Measurements from ENCODE around the gene CYP11A1. TPM values are rescaled to one million over a fixed set of nuclear protein-coding genes. Genes with fewer than 3 reads are reported as not detected.

CYP11A1 gene
- total and polyA plus RNA-seq, 8 donors = 2.5 to 10.2 (median 4.2) TPM; not detected in 4

DNA sequence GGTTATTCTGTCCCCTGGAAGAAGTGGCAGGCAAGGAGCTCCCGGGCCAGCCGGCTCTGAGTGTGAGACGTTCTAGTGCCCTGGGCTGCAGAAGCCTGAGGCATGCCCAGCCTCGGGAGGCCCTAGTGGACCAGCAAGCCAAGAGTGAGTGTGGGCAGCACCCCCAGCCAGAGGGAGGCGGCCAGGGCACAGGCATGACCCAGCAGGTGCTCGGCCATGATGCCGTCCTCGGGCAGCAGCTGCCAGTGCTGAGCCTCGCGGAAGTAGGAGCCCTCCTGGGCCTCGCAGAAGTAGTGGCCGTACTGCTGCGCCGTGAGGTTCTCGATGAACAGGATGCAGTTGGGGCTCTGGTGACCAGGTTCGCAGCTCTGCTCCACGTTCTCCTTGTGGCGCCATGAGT lies 43.1 kb upstream of the CYP11A1 start:
- Histone ChIP-seq H3K9me3 (no peaks in the 10 kb centered on the region), H3K4me3 (no peak overlapping the region), H3K36me3 (peaks cover under 1 to 46% (median 19%) of the 10 kb centered on the region in 4 donors), H3K4me1 (no peaks in the 10 kb centered on the region), H3K27ac (no peak overlapping the region), H3K27me3 (peaks cover 0 to 10% (median 0%) of the 10 kb centered on the region in 3 donors)
- TF ChIP-seq POLR2AphosphoS5 (IDR thresholded peaks at IDR 0.05) (no peak), EP300 (IDR thresholded peaks at IDR 0.05) (no peak), POLR2A (IDR thresholded peaks at IDR 0.05) (no peak)
- TF ChIP-seq, protein P1, sequence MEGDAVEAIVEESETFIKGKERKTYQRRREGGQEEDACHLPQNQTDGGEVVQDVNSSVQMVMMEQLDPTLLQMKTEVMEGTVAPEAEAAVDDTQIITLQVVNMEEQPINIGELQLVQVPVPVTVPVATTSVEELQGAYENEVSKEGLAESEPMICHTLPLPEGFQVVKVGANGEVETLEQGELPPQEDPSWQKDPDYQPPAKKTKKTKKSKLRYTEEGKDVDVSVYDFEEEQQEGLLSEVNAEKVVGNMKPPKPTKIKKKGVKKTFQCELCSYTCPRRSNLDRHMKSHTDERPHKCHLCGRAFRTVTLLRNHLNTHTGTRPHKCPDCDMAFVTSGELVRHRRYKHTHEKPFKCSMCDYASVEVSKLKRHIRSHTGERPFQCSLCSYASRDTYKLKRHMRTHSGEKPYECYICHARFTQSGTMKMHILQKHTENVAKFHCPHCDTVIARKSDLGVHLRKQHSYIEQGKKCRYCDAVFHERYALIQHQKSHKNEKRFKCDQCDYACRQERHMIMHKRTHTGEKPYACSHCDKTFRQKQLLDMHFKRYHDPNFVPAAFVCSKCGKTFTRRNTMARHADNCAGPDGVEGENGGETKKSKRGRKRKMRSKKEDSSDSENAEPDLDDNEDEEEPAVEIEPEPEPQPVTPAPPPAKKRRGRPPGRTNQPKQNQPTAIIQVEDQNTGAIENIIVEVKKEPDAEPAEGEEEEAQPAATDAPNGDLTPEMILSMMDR (IDR thresholded peaks at IDR 0.05) = no peak
- WGBS, 5 donors = 92 to 97% (median 94%) methylated on average over 11 to 18 of the region's 18 CpGs
- intact Hi-C loops (cut with DNase I; ENCODE audit: low total_unique reads) = no loop called here
- DNase-seq = no peak

DNA sequence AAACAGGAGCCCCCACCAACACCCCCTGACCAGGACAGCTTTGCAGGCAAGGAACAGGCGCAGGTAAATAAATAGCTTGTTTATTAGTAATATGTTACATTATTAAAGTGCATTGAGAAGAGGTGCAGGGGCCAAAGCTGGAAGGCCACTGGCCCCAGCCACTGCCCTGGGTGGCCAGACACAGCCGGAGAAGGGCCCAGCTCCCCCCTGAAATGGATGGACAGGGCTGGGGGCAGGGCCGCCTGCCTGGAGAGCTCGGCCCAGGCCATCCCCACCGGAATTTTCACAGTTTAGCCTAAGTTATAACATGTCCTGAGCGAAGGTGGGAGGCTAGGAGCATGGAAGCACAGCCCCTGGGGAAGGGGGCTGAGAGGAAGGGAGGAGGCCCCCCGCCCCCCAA lies 41.8 kb upstream of the CYP11A1 start:
- H3K27ac ChIP-seq = no peak overlapping the region
- H3K4me3 ChIP-seq = no peak overlapping the region
- no peaks in the 10 kb centered on the region for H3K9me3 ChIP-seq
- peaks cover 0 to 33% (median 14%) of the 10 kb centered on the region in 4 donors for H3K36me3 ChIP-seq
- H3K4me1 ChIP-seq = peaks cover 0 to under 1% (median 0%) of the 10 kb centered on the region in 4 donors
- no peak for DNase-seq
- intact Hi-C loops (cut with DNase I; ENCODE audit: low total_unique reads) = no loop called here
- TF ChIP-seq, protein P1 (IDR thresholded peaks at IDR 0.05) = no peak
- no peak for TF ChIP-seq POLR2A (IDR thresholded peaks at IDR 0.05)
- no peak for TF ChIP-seq POLR2AphosphoS5 (IDR thresholded peaks at IDR 0.05)
- no peak for TF ChIP-seq EP300 (IDR thresholded peaks at IDR 0.05)
- peaks cover 0 to 20% (median 0%) of the 10 kb centered on the region in 3 donors for H3K27me3 ChIP-seq
- WGBS, 5 donors = 76 to 88% (median 81%) methylated on average over 5 to 7 of the region's 7 CpGs

DNA sequence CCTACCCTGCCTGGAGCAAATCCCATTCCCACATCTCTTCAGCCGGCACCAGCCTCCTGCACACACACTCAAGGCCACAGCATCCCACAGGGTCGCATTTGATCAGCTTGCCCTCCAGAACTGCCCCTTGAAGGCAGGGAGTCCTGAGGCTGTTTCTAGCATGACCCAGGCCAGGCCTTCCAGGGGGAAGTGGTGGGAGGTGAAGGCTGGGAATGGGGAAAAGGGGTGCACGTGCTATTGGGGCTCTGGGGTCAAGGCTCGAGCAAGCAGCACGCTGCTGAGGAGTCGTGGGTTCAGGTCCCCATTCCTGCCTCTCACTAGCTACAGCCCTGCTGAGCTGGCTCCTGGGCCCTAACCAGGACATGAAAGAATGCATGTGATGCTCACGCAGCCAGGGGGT lies 41.4 kb upstream of the CYP11A1 start:
- DNase-seq = no peak
- intact Hi-C loops (cut with DNase I; ENCODE audit: low total_unique reads) = no loop called here
- H3K27ac ChIP-seq = no peak overlapping the region
- H3K4me3 ChIP-seq = no peak overlapping the region
- peaks cover 0 to 24% (median 0%) of the 10 kb centered on the region in 3 donors for H3K27me3 ChIP-seq
- WGBS, 5 donors = 77 to 89% (median 85%) methylated on average over 6 to 7 of the region's 7 CpGs
- peaks cover 0 to 32% (median 14%) of the 10 kb centered on the region in 4 donors for H3K36me3 ChIP-seq
- peaks cover 0 to 4% (median 0%) of the 10 kb centered on the region in 4 donors for H3K4me1 ChIP-seq
- no peaks in the 10 kb centered on the region for H3K9me3 ChIP-seq
- no peak for TF ChIP-seq POLR2A (IDR thresholded peaks at IDR 0.05)
- TF ChIP-seq EP300 (IDR thresholded peaks at IDR 0.05) = no peak
- TF ChIP-seq, protein P1 (IDR thresholded peaks at IDR 0.05) = no peak
- TF ChIP-seq POLR2AphosphoS5 (IDR thresholded peaks at IDR 0.05) = no peak

DNA sequence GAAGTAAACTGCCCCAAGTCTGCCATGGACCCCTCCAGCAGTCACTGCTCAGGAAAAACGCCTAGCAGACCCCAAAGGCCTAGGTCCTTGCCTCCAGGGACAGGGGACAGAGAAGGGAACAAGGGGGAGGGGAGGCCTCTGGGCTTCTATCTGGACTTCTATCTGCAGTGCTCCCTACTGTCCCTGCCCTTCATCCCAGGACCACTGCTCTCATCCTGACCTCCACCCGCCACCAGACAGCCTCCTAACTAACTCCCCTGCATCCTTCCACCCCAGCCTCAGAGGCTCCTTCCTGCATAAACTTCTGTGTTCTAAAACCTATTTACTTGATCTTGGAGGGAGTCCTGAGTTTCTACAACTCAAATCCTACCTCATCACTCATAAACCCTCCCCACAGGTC lies 40.9 kb upstream of the CYP11A1 start:
- TF ChIP-seq POLR2AphosphoS5 (IDR thresholded peaks at IDR 0.05) (no peak), EP300 (IDR thresholded peaks at IDR 0.05) (no peak), POLR2A (IDR thresholded peaks at IDR 0.05) (no peak)
- TF ChIP-seq, protein P1 (IDR thresholded peaks at IDR 0.05) = no peak
- DNase-seq = no peak
- Histone ChIP-seq H3K36me3 (peaks cover 0 to 27% (median 13%) of the 10 kb centered on the region in 4 donors), H3K27ac (no peak overlapping the region), H3K4me1 (peaks cover 0 to 9% (median 1%) of the 10 kb centered on the region in 4 donors), H3K27me3 (peaks cover 0 to 28% (median 0%) of the 10 kb centered on the region in 3 donors), H3K4me3 (no peak overlapping the region), H3K9me3 (no peaks in the 10 kb centered on the region)
- intact Hi-C loops (cut with DNase I; ENCODE audit: low total_unique reads) = no loop called here
- 76 to 92% (median 84%) methylated on average over 2 of the region's 2 CpGs for WGBS, 5 donors

All from stomach (tissue), 9 donors.